ENCODE measurements around the gene SRRM1.

DNA sequence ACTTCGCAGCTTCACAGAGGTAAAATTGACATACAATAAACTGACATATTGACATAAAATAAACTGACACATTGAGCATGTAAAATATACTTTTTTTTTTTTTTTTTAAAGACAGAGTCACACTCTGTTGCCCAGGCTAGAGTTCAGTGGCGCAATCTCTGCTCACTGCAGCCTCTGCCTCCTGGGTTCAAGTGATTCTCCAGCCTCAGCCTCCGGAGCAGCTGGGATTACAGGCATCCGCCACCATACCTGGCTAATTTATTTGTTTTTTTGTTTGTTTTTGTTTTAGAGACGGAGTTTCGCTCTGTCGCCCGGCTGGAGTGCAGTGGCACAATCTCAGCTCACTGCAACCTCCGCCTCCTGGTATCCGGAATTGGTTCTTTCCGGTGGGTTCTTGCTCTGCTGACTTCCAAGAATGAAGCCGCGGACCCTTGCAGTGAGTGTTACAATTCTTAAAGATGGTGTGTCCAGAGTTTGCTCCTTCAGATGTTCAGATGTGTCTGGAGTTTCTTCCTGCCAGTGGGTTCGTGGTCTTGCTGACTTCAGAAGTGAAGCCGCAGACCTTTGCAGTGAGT, 53.7 kb downstream of the SRRM1 start:
- TF ChIP-seq, protein P1, sequence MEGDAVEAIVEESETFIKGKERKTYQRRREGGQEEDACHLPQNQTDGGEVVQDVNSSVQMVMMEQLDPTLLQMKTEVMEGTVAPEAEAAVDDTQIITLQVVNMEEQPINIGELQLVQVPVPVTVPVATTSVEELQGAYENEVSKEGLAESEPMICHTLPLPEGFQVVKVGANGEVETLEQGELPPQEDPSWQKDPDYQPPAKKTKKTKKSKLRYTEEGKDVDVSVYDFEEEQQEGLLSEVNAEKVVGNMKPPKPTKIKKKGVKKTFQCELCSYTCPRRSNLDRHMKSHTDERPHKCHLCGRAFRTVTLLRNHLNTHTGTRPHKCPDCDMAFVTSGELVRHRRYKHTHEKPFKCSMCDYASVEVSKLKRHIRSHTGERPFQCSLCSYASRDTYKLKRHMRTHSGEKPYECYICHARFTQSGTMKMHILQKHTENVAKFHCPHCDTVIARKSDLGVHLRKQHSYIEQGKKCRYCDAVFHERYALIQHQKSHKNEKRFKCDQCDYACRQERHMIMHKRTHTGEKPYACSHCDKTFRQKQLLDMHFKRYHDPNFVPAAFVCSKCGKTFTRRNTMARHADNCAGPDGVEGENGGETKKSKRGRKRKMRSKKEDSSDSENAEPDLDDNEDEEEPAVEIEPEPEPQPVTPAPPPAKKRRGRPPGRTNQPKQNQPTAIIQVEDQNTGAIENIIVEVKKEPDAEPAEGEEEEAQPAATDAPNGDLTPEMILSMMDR (IDR thresholded peaks at IDR 0.05): no peak
- TF ChIP-seq POLR2A (IDR thresholded peaks at IDR 0.05): no peak

Data from heart left ventricle (tissue), 13 donors.